K562 (cell line): ENCODE data around the gene ASGR2. TPM values are rescaled to one million over a fixed set of nuclear protein-coding genes. Genes with fewer than 3 reads are reported as not detected.
"Not testable (repeated sequence)": the region's sequence is repeated elsewhere in the genome, so short reads cannot be mapped to it uniquely, and the experiment has no call there.

Experiments
- ATAC-seq: fragments of 200-7000 bp; cut with Tn5 transposase; 3 replicates; pipeline ENCODE4 v1.9.1; 2020; ENCODE audit warnings: moderate library complexity
- BruUV-seq: library from RNA; stranded (reverse); fragments of 400-500 nt; replicated peaks from 2 replicates; lab custom pipeline; 2021; lab: Mats Ljungman, UMichigan
- CTCF ChIA-PET: fragments of 300-600 bp; formaldehyde crosslinking; extraction: SDS; loops from one replicate; lab custom pipeline; 2021; ENCODE audit warnings: low intra/inter-chr PET ratio; lab: Yijun Ruan, JAX
- POLR2A ChIA-PET: fragments of 300-600, 350-650 bp; sonication (Branson Sonifier 250); formaldehyde crosslinking; extraction: SDS; loops from one replicate; lab custom pipeline; 2021; ENCODE audit warnings: antibody characterized with exemption, inconsistent platforms; lab: Yijun Ruan, JAX
- DNase-seq, 4 experiments: peaks; one replicate each; pipeline versions ENCODE4 v3.0.0 to v3.0.0-alpha.2; 2011 to 2018; ENCODE audit warnings: low spot score in 3 of 4, mixed read lengths in 3 of 4; ENCODE audit errors: extremely low read depth in 1 of 4
- FAIRE-seq: peaks from 2 replicates; lab custom pipeline; 2011; peaks lifted over from hg19 to GRCh38; lab: Jason Lieb, UNC
- H2AFZ ChIP-seq: 2 replicates; pipeline ENCODE4 v1.6.0; 2011; ENCODE audit warnings: low read depth, low read length, control low read depth, inconsistent platforms
- H3K27ac ChIP-seq: fragments of 200-600 bp; 3 replicates; pipeline ENCODE4 v1.8.0; 2011; ENCODE audit warnings: low read depth, mild to moderate bottlenecking, control low read depth, inconsistent platforms, low read length, moderate library complexity, mixed read lengths; ENCODE audit errors: extremely low read depth
- H3K27me3 ChIP-seq, 2 experiments: fragments of 300-600 bp in 1 of 2; 2 replicates in 1 of 2; 3 replicates in 1 of 2; pipeline versions ENCODE4 v1.6.0 to v1.8.0; 2011; ENCODE audit warnings: inconsistent platforms in 2 of 2, low read length in 2 of 2, mild to moderate bottlenecking in 1 of 2, mixed read lengths in 1 of 2, moderate library complexity in 1 of 2; ENCODE audit not compliant: control insufficient read depth in 2 of 2, insufficient read depth in 2 of 2
- H3K36me3 ChIP-seq: fragments of 300-600 bp; 3 replicates; pipeline ENCODE4 v1.8.0; 2011; ENCODE audit warnings: mild to moderate bottlenecking, low read length, inconsistent platforms; ENCODE audit not compliant: control insufficient read depth, insufficient read depth
- H3K4me1 ChIP-seq, 2 experiments: fragments of 200-600 bp in 1 of 2; replicated peaks in 1 of 2; 2 replicates in 1 of 2; 3 replicates in 1 of 2; pipeline versions ENCODE4 v1.5.1 to v1.8.0; 2011; ENCODE audit warnings: inconsistent platforms in 2 of 2, low read length in 2 of 2, mild to moderate bottlenecking in 1 of 2, mixed read lengths in 1 of 2, moderate library complexity in 1 of 2; ENCODE audit not compliant: control insufficient read depth in 2 of 2, insufficient read depth in 2 of 2
- H3K4me2 ChIP-seq: 2 replicates; pipeline ENCODE4 v1.6.1; 2011; ENCODE audit warnings: low read length, control low read depth, inconsistent platforms, mixed read lengths; ENCODE audit not compliant: insufficient read depth
- H3K4me3 ChIP-seq: fragments of 200-600 bp; sonication (generic), shearing (Covaris generic); 2 replicates; pipeline ENCODE4 v1.5.1; 2016; ENCODE audit warnings: control low read depth, inconsistent platforms
- H3K79me2 ChIP-seq: fragments of 200-600 bp; 3 replicates; pipeline ENCODE4 v1.8.0; 2011; ENCODE audit warnings: low read length, inconsistent platforms; ENCODE audit not compliant: control insufficient read depth, insufficient read depth
- H3K9ac ChIP-seq, 2 experiments: 2 replicates each; pipeline versions ENCODE4 v1.6.0 to v1.6.1; 2011; ENCODE audit warnings: low read depth in 2 of 2, low read length in 2 of 2, control low read depth in 1 of 2, inconsistent platforms in 1 of 2, mild to moderate bottlenecking in 1 of 2, mixed read lengths in 1 of 2; ENCODE audit not compliant: insufficient read depth in 1 of 2
- H3K9me1 ChIP-seq: one replicate; pipeline ENCODE4 v1.6.0; 2011; ENCODE audit warnings: inconsistent platforms, mild to moderate bottlenecking, low read length, moderate library complexity; ENCODE audit not compliant: control insufficient read depth, insufficient read depth
- H3K9me3 ChIP-seq: replicated peaks from 2 replicates; pipeline ENCODE4 v1.5.1; 2011; ENCODE audit warnings: low read depth, low read length, inconsistent platforms; ENCODE audit not compliant: control insufficient read depth, insufficient read depth
- H4K20me1 ChIP-seq: replicated peaks from 2 replicates; pipeline ENCODE4 v1.6.1; 2011; ENCODE audit warnings: low read length, inconsistent platforms, mixed read lengths; ENCODE audit not compliant: control insufficient read depth, insufficient read depth
- CBFA2T2 ChIP-seq: fragments of 450-650 bp; conservative IDR thresholded peaks from 2 replicates; pipeline ENCODE4 v1.6.1; 2017; ENCODE audit warnings: mild to moderate bottlenecking
- RAD51 ChIP-seq: fragments of 450-650 bp; IDR thresholded peaks from 2 replicates; pipeline ENCODE4 v1.7.1; 2016; ENCODE audit warnings: low read depth, mild to moderate bottlenecking, borderline replicate concordance
- TFE3 ChIP-seq: fragments of 450-650 bp; formaldehyde crosslinking; IDR thresholded peaks from 2 replicates; pipeline ENCODE4 v1.4.0; 2020; ENCODE audit warnings: mild to moderate bottlenecking, mixed read lengths
- WGBS: fragments of 100-300 bp; shearing (Covaris generic); methylation state at CpG from one replicate; pipeline ENCODE4 v1.1.6; 2016; ENCODE audit warnings: low coverage, mixed read lengths; ENCODE audit not compliant: insufficient coverage; ENCODE audit errors: missing lambda C conversion rate; 5-methylcytosine and 5-hydroxymethylcytosine counted together
- in situ Hi-C: fragments of 300-500 bp; cut with MboI; formaldehyde crosslinking; loops from 4 replicates; pipeline ENCODE4 v1.15.0; 2018; ENCODE audit warnings: inconsistent platforms, mixed read lengths
- intact Hi-C: fragments of 100-400 bp; cut with micrococcal nuclease; formaldehyde crosslinking; loops from 2 replicates; pipeline ENCODE4 v1.14.2; 2022
- polyA plus RNA-seq, 8 experiments: library from polyadenylated mRNA; depleted of rRNA in 4 of 8; stranded (reverse) in 5 of 8; unstranded in 3 of 8; fragments of >200 nt; fragmentation: Nextera tagmentation in 2 of 8; fragmentation: Illumina TruSeq in 1 of 8; extraction: Ambion mirVana in 2 of 8; extraction: Trizol in 1 of 8; gene quantifications; 2 replicates each; pipeline versions ENCODE4 v1.2.1 to v1.2.3, GENCODE V29; 2011 to 2014; ENCODE audit warnings: inconsistent platforms in 1 of 8, missing spikeins in 1 of 8
- total RNA-seq, 7 experiments: library from RNA; depleted of rRNA in 6 of 7; stranded (reverse); fragments of >200 nt in 6 of 7; fragmentation: Illumina TruSeq in 2 of 7; extraction: Trizol in 2 of 7; gene quantifications; 2 replicates each; pipeline versions ENCODE4 v1.2.1 to v1.2.3, GENCODE V29; 2011 to 2021; ENCODE audit warnings: low replicate concordance in 1 of 7

Gene ASGR2
- total and polyA plus RNA-seq, 9 of the 15 experiments (the other 6 are each of a cell fraction or from before 2014, with no cell fraction given) = not detected

GRCh38 chr17:7091311-7092005, 23.2 kb downstream of the ASGR2 start:
- H3K27ac ChIP-seq, H3K36me3 ChIP-seq, H3K4me2 ChIP-seq, BruUV-seq, FAIRE-seq, in situ Hi-C loops, H4K20me1 ChIP-seq, H2AFZ ChIP-seq, H3K9ac ChIP-seq, DNase-seq, POLR2A ChIA-PET, H3K9me1 ChIP-seq, H3K4me1 ChIP-seq, H3K9me3 ChIP-seq, ATAC-seq, H3K79me2 ChIP-seq, intact Hi-C loops, H3K4me3 ChIP-seq: not testable (repeated sequence)
- WGBS = 20% methylated on average over 13 of the region's 28 CpGs
- TF ChIP-seq CBFA2T2 (0 out of 2 replicates have a peak, but pooled peaks have one; percentile 7), TFE3 (CRISPR knock-in tag) (peak; percentile 24; the same call in 1 of the 2 replicates), RAD51 (peak; percentile 53; the same call in 1 of the 2 replicates)
- CTCF ChIA-PET = interaction anchor here (0.6 kb wide), 1 partner anchor 28 kb away, joined by 3 read pairs; no protein-coding TSS in a partner anchor
- H3K27me3 ChIP-seq = peaks cover 12 to 23% of the 10 kb centered on the region in 2 experiments; a peak in 3 of 5 replicates

- H3K4me3 ChIP-seq, H3K4me1 ChIP-seq, H3K4me2 ChIP-seq, BruUV-seq, FAIRE-seq, H3K9me3 ChIP-seq, H3K9me1 ChIP-seq, H3K36me3 ChIP-seq, H2AFZ ChIP-seq, H3K27ac ChIP-seq, H3K9ac ChIP-seq, CTCF ChIA-PET, intact Hi-C loops, ATAC-seq, in situ Hi-C loops, H3K79me2 ChIP-seq, H4K20me1 ChIP-seq, DNase-seq: not testable (repeated sequence)
- 24% methylated on average over 6 of the region's 6 CpGs for WGBS
- POLR2A ChIA-PET = interaction anchor here (0.7 kb wide), 1 partner anchor 11 kb away, joined by 3 read pairs; no protein-coding TSS in a partner anchor
- peaks cover 9 to 12% of the 10 kb centered on the region in 2 experiments; a peak in 3 of 5 replicates for H3K27me3 ChIP-seq
These were observed 25.1 kb downstream of the ASGR2 start for GRCh38 chr17:7089570-7089969.
